Thyroid gland (tissue), 4 donors: ENCODE measurements around the gene SYT9.

Experiments used
- POLR2A ChIP-seq, 2 donors: fragments of 450-650 bp; IDR thresholded peaks; one replicate each; pipeline ENCODE4 v1.6.1; 2017; ENCODE audit warnings: antibody characterized with exemption in 2 of 2, mild to moderate bottlenecking in 2 of 2, moderate library complexity in 1 of 2
- TF ChIP-seq, protein P1 (sequence below), 6 experiments: fragments of 200-600 bp in 3 of 6; fragments of 450-650 bp in 3 of 6; sonication (generic) in 3 of 6; IDR thresholded peaks; one replicate each; pipeline ENCODE4 v1.5.1; 2016 to 2019; ENCODE audit warnings: antibody characterized with exemption in 6 of 6, mild to moderate bottlenecking in 2 of 6, inconsistent platforms in 1 of 6, moderate library complexity in 1 of 6

DNA sequence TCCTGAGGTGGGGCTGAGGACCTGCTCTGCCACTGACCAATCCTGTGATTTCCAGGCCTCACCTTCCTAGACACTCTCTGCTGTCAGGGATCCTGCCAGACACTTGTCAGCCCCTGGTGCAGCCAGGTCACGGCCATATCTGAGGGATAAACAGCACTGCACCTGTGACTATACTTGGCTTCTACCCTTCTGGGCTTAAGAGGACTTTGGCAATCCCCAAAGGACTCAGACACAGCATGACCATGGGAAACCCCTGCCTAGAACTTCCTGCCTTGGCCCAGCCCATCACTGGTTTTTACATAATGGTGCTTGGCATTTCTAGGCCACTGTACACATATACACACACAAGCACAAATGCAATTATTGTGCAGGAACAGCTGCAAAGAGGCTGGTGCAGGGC is 222.0 kb downstream of the SYT9 start:
- TF ChIP-seq, protein P1, sequence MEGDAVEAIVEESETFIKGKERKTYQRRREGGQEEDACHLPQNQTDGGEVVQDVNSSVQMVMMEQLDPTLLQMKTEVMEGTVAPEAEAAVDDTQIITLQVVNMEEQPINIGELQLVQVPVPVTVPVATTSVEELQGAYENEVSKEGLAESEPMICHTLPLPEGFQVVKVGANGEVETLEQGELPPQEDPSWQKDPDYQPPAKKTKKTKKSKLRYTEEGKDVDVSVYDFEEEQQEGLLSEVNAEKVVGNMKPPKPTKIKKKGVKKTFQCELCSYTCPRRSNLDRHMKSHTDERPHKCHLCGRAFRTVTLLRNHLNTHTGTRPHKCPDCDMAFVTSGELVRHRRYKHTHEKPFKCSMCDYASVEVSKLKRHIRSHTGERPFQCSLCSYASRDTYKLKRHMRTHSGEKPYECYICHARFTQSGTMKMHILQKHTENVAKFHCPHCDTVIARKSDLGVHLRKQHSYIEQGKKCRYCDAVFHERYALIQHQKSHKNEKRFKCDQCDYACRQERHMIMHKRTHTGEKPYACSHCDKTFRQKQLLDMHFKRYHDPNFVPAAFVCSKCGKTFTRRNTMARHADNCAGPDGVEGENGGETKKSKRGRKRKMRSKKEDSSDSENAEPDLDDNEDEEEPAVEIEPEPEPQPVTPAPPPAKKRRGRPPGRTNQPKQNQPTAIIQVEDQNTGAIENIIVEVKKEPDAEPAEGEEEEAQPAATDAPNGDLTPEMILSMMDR (IDR thresholded peaks at IDR 0.05) = no peak
- TF ChIP-seq POLR2A (IDR thresholded peaks at IDR 0.05) = no peak
